Cardiac fibroblast (primary cell): ENCODE results near the gene HMG20A.

Experiments
- DNase-seq, 2 donors: peaks; one replicate each; pipeline versions ENCODE4 v3.0.0 to v3.0.0-alpha.2; 2010; ENCODE audit warnings: low read depth in 2 of 2
- H3K4me3 ChIP-seq, 2 donors: replicated peaks in 1 of 2; 1 replicate in 1 of 2; 2 replicates in 1 of 2; pipeline ENCODE4 v1.5.1; 2011; ENCODE audit warnings: low read depth in 2 of 2, low read length in 2 of 2, mild to moderate bottlenecking in 2 of 2, moderate library complexity in 1 of 2
- TF ChIP-seq, protein P1 (sequence below): IDR thresholded peaks from one replicate; pipeline ENCODE4 v1.5.1; 2011; ENCODE audit warnings: low read depth, mild to moderate bottlenecking, low read length, inconsistent platforms

The HMG20A gene

DNA sequence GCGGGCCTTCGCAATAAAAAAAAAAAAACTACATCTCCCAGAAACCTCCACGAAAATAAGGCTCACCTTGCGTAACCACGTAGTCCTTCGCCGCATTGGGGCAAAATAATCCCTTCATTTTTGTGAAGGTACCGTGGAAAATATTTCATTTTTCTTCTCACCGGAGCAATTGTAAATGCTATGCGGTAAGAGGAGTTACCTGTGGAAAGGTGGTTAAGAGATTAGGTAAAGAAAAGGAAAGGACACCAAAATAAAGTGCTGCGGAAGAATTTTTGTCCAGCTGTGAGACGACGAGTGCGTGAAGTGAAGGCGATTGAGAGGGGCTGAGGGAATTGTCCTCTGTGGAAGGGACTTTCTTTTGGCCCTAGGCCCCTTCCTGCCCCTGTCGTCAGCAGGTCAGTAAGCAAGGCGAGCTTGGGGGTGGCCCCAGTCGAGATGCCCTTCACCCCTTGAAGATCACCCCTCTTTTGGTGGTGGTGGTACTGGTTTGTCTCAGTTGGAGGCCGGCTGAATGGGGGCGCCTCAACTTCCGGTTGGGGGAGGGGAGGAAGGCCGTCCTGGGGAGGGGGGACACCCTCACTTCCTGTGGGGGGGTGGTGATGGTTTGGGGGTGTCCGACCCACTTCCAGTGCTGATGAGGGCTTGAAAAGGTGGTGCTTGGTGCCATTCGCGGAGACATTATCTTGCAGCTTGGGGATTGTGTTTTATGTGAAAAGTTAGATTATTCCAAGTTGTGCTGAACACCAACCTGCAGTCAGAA, at the start of gene HMG20A:
HMG20A (plus strand) TSS at position 279 of the 760 bp plus-strand sequence. CDS start 37,520 bp downstream, outside the sequence.
- peak within 1 kb of the TSS; percentile 78 to 80 for H3K4me3 ChIP-seq
- DNase-seq: peak; percentile 92 to 94
- TF ChIP-seq, protein P1, sequence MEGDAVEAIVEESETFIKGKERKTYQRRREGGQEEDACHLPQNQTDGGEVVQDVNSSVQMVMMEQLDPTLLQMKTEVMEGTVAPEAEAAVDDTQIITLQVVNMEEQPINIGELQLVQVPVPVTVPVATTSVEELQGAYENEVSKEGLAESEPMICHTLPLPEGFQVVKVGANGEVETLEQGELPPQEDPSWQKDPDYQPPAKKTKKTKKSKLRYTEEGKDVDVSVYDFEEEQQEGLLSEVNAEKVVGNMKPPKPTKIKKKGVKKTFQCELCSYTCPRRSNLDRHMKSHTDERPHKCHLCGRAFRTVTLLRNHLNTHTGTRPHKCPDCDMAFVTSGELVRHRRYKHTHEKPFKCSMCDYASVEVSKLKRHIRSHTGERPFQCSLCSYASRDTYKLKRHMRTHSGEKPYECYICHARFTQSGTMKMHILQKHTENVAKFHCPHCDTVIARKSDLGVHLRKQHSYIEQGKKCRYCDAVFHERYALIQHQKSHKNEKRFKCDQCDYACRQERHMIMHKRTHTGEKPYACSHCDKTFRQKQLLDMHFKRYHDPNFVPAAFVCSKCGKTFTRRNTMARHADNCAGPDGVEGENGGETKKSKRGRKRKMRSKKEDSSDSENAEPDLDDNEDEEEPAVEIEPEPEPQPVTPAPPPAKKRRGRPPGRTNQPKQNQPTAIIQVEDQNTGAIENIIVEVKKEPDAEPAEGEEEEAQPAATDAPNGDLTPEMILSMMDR: no peak

DNA sequence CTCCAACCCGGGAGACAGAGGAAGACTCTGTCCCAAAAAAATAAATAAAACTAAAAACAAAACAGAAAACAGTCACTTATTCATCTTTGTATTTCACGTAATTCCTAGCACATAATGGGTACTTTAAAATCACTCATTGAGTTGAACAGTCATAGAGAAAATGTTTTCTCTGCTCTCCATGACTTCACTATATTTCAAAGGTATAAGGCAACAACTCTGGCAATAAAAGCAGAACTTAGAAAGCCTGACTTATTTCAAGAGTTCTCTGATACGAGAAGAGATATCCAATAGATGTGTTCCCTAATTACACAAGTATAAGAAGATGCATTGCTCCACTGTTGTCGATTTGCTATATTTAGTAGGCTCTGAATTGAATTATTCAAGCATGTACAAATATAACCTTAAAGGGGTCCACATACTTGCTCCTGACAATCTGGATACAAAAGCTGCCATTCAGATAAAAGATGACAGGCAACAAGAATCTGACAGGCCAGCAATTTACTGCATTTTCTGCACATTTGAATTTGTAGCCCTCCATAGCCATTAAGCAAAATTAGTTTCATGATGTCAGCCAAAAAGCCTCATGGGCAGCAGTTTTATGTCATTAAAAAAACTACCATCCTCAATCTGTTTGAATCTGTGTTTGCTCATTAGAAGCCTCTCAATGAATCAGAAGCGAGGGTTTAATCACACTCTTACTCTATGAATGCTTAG, 48.7 kb upstream of the HMG20A start:
- DNase-seq: no peak
- TF ChIP-seq, protein P1: no peak
- no peak overlapping the region for H3K4me3 ChIP-seq

DNA sequence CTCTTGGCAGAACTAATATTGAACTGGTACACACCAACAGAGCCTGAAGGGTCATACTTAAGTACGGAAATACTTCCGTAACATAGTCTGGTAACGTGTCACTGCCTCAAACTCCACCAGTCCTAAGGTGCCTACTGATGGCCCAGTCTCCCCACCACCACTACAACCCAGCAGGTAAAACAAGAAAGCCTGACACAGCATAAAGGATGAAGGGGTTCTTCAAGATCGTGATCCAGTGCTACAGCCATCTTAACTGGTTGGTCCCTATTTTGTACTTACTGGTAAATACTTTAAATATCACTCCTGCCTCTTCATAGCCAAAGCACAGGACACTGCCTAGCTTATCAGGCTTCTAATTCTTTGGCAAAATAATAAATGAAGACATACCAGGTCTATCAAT, 47.2 kb upstream of the HMG20A start:
- TF ChIP-seq, protein P1: no peak
- DNase-seq: no peak
- H3K4me3 ChIP-seq: no peak overlapping the region

DNA sequence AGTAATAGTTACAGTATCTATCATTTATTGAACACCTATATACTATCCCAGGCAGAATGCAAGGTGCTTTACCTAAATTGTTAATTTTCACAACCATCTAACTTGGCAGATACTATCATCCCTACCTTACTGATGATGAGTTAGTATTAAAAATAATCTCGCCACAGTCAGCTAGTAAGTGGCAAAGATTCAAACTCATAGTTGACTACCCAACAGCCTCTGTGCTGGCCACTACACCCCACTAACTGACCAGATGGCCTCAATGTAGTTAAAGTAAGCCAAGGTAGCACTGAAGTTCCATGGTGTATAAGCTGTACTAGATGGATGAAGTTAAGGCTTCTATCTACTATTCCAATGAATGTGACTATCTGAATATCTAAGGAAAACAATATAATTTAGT, 45.6 kb upstream of the HMG20A start:
- no peak overlapping the region for H3K4me3 ChIP-seq
- TF ChIP-seq, protein P1: no peak
- no peak for DNase-seq

DNA sequence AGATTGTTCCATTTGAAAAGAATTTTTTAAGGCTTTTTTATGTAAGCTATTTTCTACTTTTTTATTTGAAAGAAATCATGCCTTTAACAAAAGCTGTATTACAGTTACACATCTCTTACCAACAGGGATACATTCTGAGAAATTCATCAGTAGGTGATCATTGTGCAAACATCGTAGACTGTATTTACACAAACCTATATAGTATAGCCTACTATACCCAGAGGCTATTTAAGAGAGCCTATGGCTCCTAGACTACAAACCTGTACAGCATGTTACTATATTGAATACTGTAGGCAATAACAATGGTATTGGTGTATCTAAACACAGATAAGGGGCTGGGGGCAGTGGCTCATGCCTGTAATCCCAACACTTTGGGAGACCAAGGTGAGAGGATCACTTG, 43.9 kb upstream of the HMG20A start:
- TF ChIP-seq, protein P1: no peak
- DNase-seq: no peak
- H3K4me3 ChIP-seq: no peak overlapping the region

DNA sequence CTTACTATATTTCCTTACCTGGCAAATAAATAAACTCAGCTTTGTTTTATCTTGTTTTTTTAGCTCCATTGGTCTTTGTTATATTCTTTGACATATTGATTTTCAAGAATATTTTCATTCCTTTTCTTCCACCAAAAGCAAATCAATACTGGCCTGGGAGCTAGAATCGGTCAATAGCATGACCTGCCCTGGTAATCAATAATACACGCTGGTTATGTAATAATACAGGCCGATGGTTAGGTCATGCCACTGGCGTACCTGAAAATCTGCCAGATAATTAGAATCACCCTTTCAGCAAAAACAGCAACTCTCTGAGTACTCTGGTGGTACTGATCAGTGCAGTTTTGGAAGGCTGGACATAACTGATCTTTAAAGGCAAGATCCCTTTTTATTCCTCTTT, 40.7 kb upstream of the HMG20A start:
- TF ChIP-seq, protein P1: no peak

More for the DNA sequence above, 40.7 kb upstream of the HMG20A start:
- no peak for DNase-seq
- H3K4me3 ChIP-seq: no peak overlapping the region
